WTC11 (cell line): Measurements from ENCODE around the gene NFKBIE. TPM values are rescaled to one million over a fixed set of nuclear protein-coding genes. Genes with fewer than 3 reads are reported as not detected.

Experiments used
- ELF4 ChIP-seq: sonication (generic); formaldehyde crosslinking; IDR thresholded peaks from 2 replicates; pipeline ENCODE4 v1.8.1; 2022; ENCODE audit warnings: low read depth, mild to moderate bottlenecking, moderate library complexity, missing genetic modification reagents
- EMX1 ChIP-seq: fragments of 250-450 bp; sonication (Bioruptor Pico); IDR thresholded peaks from 2 replicates; pipeline ENCODE4 v1.8.0; 2021; ENCODE audit warnings: mild to moderate bottlenecking
- PRRX2 ChIP-seq: fragments of 250-450 bp; sonication (Bioruptor Pico); IDR thresholded peaks from 2 replicates; pipeline ENCODE4 v1.8.0; 2021; ENCODE audit warnings: mild to moderate bottlenecking
- TEAD4 ChIP-seq: sonication (generic); formaldehyde crosslinking; IDR thresholded peaks from 2 replicates; pipeline ENCODE4 v1.8.0; 2022; ENCODE audit warnings: mild to moderate bottlenecking, missing genetic modification reagents
- total RNA-seq: library from RNA; stranded (reverse); gene quantifications from 3 replicates; pipeline ENCODE4 v1.2.3, GENCODE V29; 2021
- TF ChIP-seq, protein P1 (sequence below): fragments of 250-450 bp; sonication (Bioruptor Pico); conservative IDR thresholded peaks from 2 replicates; pipeline ENCODE4 v1.9.0; 2021; ENCODE audit warnings: mild to moderate bottlenecking
- TF ChIP-seq, protein P2 (sequence below): sonication (generic); formaldehyde crosslinking; IDR thresholded peaks from 2 replicates; pipeline ENCODE4 v1.8.1; 2022; ENCODE audit warnings: missing genetic modification reagents, borderline replicate concordance
- TF ChIP-seq, protein P3 (sequence below): sonication (generic); formaldehyde crosslinking; IDR thresholded peaks from 2 replicates; pipeline ENCODE4 v1.8.1; 2022; ENCODE audit warnings: mild to moderate bottlenecking, moderate library complexity, missing genetic modification reagents
- TF ChIP-seq, protein P4 (sequence below): fragments of 250-450 bp; sonication (Bioruptor Pico); IDR thresholded peaks from 2 replicates; pipeline ENCODE4 v2.1.2; 2022; ENCODE audit warnings: mild to moderate bottlenecking, moderate library complexity
- TF ChIP-seq, protein P5 (sequence below): fragments of 250-450 bp; sonication (Bioruptor Pico); IDR thresholded peaks from 2 replicates; pipeline ENCODE4 v1.9.0; 2021; ENCODE audit warnings: mild to moderate bottlenecking
- TF ChIP-seq, protein P6 (sequence below): fragments of 200-600 bp; IDR thresholded peaks from 2 replicates; pipeline ENCODE4 v1.8.0; 2022; ENCODE audit warnings: antibody characterized with exemption
- TF ChIP-seq, protein P7 (sequence below): sonication (generic); formaldehyde crosslinking; IDR thresholded peaks from 2 replicates; pipeline ENCODE4 v1.8.1; 2023; ENCODE audit warnings: mild to moderate bottlenecking, missing genetic modification reagents, moderate library complexity
- TF ChIP-seq, protein P8 (sequence below): sonication (generic); formaldehyde crosslinking; conservative IDR thresholded peaks from 2 replicates; pipeline ENCODE4 v1.8.1; 2023; ENCODE audit warnings: mild to moderate bottlenecking, low read depth, missing genetic modification reagents, moderate library complexity
- TF ChIP-seq, protein P9 (sequence below): sonication (generic); formaldehyde crosslinking; IDR thresholded peaks from 2 replicates; pipeline ENCODE4 v1.8.0; 2022; ENCODE audit warnings: mild to moderate bottlenecking, missing genetic modification reagents
- TF ChIP-seq, protein P10 (sequence below): sonication (generic); formaldehyde crosslinking; IDR thresholded peaks from 2 replicates; pipeline ENCODE4 v1.8.0; 2022; ENCODE audit warnings: mild to moderate bottlenecking, missing genetic modification reagents
- TF ChIP-seq, protein P11 (sequence below): sonication (generic); formaldehyde crosslinking; IDR thresholded peaks from 2 replicates; pipeline ENCODE4 v1.8.1; 2023; ENCODE audit warnings: mild to moderate bottlenecking, moderate library complexity, missing genetic modification reagents

The NFKBIE gene
- total RNA-seq, 1 experiment from 2014 or later, result 10.3 TPM

DNA sequence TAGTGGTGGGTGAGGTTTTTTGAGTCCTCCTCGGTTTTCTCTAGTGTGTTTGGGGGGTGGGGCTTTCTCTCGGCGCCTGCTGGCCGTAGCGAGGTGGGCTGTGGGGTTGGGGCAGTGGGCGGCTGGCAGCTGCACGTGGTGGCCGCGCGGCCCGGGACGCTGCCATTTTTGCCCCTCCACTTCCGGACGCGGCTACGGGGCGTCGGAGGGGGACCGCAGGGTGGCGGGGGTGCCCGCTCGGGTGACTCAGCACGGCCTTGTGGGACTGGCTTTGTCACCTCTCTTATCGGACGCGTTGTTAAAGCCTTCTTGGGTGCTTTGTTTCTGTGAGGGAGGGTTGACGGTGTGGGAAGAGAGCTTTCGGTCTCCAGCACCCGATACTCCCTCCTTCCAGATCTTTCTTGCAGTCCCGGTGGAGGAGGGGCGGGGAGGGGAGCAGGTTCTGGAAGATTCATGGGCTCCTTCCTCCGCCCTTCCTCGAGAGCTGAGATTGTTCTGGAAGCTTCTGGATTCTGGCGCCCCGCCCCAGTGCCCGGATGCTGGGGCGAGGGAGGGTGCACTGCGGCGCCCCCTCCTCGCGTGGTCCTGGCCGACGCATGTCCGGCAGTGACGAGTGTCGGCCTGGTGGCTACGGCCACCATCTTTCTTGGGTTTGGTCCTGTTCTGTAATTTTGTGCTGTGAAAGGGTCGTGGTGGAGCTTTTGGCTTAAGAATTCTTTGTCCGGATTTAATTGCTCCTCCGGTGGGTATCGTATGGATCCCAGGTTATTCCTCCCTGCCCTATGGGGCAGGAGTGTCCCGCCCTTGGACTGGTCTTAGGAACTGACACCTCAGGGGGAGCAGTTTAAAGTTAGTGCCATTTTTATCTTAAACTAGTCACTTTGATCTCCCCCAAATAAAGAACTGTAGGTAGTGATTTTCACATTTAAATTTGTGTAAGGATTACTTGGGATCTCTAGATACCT, 17.7 kb downstream of the NFKBIE start (continued):
- TF ChIP-seq, protein P1, sequence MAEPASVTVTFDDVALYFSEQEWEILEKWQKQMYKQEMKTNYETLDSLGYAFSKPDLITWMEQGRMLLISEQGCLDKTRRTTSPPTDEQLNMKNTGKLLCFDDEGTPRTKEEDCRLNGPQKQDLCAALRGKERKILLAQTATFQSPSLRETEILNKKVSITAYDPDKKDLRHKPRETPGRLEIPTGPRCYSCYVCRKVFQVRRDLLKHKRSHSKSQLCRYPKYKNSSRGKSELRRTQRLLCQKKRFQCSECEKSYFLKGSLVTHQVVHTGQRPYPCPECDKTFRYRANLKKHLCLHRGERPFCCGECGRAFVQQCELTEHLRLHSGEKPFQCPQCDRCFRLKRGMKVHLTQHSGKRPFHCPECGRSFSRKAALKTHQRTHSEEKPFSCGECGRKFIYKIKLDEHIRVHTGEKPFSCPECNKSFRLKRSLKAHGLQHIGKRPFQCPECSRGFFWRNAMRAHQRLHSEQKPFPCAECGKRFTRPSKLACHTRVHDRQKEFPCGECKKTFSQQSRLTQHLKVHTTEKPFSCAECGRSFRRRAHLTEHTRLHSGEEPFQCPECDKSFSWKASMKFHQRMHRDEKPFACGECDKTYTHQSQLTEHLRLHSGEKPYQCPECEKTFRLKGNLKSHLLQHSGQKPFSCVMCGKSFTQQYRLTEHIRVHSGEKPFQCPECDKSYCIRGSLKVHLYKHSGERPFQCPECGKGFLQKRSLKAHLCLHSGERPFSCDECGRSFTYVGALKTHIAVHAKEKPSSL (CRISPR knock-in tag), result peak; percentile 64; the same call in 1 of the 2 replicates
- TF ChIP-seq, protein P2, sequence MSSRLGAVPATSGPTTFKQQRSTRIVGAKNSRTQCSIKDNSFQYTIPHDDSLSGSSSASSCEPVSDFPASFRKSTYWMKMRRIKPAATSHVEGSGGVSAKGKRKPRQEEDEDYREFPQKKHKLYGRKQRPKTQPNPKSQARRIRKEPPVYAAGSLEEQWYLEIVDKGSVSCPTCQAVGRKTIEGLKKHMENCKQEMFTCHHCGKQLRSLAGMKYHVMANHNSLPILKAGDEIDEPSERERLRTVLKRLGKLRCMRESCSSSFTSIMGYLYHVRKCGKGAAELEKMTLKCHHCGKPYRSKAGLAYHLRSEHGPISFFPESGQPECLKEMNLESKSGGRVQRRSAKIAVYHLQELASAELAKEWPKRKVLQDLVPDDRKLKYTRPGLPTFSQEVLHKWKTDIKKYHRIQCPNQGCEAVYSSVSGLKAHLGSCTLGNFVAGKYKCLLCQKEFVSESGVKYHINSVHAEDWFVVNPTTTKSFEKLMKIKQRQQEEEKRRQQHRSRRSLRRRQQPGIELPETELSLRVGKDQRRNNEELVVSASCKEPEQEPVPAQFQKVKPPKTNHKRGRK (CRISPR knock-in tag), result no peak
- TF ChIP-seq, protein P3, sequence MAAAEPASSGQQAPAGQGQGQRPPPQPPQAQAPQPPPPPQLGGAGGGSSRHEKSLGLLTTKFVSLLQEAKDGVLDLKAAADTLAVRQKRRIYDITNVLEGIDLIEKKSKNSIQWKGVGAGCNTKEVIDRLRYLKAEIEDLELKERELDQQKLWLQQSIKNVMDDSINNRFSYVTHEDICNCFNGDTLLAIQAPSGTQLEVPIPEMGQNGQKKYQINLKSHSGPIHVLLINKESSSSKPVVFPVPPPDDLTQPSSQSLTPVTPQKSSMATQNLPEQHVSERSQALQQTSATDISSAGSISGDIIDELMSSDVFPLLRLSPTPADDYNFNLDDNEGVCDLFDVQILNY (CRISPR knock-in tag), result no peak
- TF ChIP-seq, protein P4, sequence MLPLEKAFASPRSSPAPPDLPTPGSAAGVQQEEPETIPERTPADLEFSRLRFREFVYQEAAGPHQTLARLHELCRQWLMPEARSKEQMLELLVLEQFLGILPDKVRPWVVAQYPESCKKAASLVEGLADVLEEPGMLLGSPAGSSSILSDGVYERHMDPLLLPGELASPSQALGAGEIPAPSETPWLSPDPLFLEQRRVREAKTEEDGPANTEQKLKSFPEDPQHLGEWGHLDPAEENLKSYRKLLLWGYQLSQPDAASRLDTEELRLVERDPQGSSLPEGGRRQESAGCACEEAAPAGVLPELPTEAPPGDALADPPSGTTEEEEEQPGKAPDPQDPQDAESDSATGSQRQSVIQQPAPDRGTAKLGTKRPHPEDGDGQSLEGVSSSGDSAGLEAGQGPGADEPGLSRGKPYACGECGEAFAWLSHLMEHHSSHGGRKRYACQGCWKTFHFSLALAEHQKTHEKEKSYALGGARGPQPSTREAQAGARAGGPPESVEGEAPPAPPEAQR (CRISPR knock-in tag), result no peak
- TF ChIP-seq, protein P5, sequence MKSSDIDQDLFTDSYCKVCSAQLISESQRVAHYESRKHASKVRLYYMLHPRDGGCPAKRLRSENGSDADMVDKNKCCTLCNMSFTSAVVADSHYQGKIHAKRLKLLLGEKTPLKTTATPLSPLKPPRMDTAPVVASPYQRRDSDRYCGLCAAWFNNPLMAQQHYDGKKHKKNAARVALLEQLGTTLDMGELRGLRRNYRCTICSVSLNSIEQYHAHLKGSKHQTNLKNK, result no peak; the same call in 1 of the 2 replicates
- TF ChIP-seq EMX1 (CRISPR knock-in tag) (peak; percentile 76; the same call in 1 of the 2 replicates), PRRX2 (no peak), ELF4 (CRISPR knock-in tag) (no peak), TEAD4 (CRISPR knock-in tag) (no peak)
- TF ChIP-seq, protein P6, sequence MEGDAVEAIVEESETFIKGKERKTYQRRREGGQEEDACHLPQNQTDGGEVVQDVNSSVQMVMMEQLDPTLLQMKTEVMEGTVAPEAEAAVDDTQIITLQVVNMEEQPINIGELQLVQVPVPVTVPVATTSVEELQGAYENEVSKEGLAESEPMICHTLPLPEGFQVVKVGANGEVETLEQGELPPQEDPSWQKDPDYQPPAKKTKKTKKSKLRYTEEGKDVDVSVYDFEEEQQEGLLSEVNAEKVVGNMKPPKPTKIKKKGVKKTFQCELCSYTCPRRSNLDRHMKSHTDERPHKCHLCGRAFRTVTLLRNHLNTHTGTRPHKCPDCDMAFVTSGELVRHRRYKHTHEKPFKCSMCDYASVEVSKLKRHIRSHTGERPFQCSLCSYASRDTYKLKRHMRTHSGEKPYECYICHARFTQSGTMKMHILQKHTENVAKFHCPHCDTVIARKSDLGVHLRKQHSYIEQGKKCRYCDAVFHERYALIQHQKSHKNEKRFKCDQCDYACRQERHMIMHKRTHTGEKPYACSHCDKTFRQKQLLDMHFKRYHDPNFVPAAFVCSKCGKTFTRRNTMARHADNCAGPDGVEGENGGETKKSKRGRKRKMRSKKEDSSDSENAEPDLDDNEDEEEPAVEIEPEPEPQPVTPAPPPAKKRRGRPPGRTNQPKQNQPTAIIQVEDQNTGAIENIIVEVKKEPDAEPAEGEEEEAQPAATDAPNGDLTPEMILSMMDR, result no peak
- TF ChIP-seq, protein P7, sequence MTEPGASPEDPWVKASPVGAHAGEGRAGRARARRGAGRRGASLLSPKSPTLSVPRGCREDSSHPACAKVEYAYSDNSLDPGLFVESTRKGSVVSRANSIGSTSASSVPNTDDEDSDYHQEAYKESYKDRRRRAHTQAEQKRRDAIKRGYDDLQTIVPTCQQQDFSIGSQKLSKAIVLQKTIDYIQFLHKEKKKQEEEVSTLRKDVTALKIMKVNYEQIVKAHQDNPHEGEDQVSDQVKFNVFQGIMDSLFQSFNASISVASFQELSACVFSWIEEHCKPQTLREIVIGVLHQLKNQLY (CRISPR knock-in tag), result no peak
- TF ChIP-seq, protein P8, sequence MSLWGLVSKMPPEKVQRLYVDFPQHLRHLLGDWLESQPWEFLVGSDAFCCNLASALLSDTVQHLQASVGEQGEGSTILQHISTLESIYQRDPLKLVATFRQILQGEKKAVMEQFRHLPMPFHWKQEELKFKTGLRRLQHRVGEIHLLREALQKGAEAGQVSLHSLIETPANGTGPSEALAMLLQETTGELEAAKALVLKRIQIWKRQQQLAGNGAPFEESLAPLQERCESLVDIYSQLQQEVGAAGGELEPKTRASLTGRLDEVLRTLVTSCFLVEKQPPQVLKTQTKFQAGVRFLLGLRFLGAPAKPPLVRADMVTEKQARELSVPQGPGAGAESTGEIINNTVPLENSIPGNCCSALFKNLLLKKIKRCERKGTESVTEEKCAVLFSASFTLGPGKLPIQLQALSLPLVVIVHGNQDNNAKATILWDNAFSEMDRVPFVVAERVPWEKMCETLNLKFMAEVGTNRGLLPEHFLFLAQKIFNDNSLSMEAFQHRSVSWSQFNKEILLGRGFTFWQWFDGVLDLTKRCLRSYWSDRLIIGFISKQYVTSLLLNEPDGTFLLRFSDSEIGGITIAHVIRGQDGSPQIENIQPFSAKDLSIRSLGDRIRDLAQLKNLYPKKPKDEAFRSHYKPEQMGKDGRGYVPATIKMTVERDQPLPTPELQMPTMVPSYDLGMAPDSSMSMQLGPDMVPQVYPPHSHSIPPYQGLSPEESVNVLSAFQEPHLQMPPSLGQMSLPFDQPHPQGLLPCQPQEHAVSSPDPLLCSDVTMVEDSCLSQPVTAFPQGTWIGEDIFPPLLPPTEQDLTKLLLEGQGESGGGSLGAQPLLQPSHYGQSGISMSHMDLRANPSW (CRISPR knock-in tag), result no peak
- TF ChIP-seq, protein P9, sequence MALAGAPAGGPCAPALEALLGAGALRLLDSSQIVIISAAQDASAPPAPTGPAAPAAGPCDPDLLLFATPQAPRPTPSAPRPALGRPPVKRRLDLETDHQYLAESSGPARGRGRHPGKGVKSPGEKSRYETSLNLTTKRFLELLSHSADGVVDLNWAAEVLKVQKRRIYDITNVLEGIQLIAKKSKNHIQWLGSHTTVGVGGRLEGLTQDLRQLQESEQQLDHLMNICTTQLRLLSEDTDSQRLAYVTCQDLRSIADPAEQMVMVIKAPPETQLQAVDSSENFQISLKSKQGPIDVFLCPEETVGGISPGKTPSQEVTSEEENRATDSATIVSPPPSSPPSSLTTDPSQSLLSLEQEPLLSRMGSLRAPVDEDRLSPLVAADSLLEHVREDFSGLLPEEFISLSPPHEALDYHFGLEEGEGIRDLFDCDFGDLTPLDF (CRISPR knock-in tag), result no peak
- TF ChIP-seq, protein P10, sequence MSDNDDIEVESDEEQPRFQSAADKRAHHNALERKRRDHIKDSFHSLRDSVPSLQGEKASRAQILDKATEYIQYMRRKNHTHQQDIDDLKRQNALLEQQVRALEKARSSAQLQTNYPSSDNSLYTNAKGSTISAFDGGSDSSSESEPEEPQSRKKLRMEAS (CRISPR knock-in tag), result peak; percentile 75; the same call in 1 of the 2 replicates
- TF ChIP-seq, protein P11, sequence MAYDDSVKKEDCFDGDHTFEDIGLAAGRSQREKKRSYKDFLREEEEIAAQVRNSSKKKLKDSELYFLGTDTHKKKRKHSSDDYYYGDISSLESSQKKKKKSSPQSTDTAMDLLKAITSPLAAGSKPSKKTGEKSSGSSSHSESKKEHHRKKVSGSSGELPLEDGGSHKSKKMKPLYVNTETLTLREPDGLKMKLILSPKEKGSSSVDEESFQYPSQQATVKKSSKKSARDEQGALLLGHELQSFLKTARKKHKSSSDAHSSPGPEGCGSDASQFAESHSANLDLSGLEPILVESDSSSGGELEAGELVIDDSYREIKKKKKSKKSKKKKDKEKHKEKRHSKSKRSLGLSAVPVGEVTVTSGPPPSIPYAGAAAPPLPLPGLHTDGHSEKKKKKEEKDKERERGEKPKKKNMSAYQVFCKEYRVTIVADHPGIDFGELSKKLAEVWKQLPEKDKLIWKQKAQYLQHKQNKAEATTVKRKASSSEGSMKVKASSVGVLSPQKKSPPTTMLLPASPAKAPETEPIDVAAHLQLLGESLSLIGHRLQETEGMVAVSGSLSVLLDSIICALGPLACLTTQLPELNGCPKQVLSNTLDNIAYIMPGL (CRISPR knock-in tag), result peak; percentile 31; the same call in 1 of the 2 replicates
